HG02588 (cell line): ENCODE results near the gene ELMO1.

Experiments
- ATAC-seq: cut with Tn5 transposase; IDR thresholded peaks from one replicate; pipeline ENCODE4 v1.9.1; 2021; ENCODE audit warnings: mild to moderate bottlenecking, moderate library complexity; ENCODE audit not compliant: unreplicated experiment

Gene ELMO1

DNA sequence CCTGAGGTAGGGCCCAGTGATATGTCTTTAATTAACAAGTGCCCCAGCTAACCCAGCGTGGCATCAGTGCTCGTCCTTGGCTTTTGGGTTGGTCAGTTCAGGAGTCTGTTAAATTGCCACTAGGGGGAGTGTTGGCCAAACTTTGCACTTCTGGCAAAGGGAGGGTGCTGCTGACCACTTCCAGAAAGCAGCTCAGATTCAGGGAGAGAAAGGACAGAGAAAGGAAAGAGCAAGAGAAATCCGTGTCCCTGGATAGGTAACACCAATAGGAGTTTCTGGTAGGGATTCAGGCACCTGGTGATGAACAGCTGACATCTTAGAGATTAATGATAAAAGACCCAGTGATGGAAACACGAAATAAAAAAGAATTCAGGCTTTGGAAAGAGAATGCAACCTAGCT, 481.3 kb downstream of the ELMO1 start:
- ATAC-seq = peak; percentile 54

GRCh38 chr7:36966636-36967035, 482.0 kb downstream of the ELMO1 start:
- no peak for ATAC-seq

DNA sequence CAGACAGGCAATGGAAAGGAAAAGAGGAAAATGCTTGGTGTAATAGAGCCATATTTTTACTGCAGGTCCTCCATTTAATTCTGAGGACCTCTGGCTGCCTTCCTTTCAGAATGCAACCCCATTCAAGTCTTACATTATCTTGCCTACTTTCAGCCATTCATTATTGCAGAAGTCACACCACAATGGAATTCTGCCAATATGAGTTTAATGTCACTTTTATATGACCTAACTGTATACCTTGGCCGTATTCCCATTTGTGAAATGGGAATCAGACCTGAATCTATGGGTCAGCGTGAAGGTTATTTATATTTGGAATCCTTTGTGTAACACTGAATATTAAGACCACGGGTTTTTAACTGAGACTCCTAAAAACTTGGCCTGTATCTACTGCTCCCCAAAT, 482.6 kb downstream of the ELMO1 start:
- ATAC-seq = no peak

- ATAC-seq = no peak
Measured at GRCh38 chr7:36965625-36966024, 483.0 kb downstream of the ELMO1 start.

DNA sequence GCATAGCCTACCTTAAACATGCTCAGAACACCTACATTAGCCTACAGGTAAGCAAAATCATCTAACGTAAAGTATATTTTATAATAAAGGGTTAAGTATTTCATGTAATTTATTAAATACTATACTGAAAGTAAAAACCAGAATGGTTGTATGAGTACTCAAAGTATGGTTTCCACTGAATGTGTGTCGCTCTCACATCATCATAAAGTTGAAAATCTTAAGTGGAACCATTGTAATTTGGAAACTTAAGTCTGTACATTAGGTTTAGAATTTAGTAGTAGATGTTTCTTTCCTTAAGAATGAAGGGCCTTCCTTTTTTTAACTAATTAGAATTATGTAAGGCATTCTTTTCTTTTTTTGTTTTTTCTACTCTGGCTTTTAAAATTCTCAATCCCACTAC, 484.4 kb downstream of the ELMO1 start:
- ATAC-seq = no peak

- ATAC-seq = no peak
Measured at GRCh38 chr7:36962367-36962766, 486.3 kb downstream of the ELMO1 start.

DNA sequence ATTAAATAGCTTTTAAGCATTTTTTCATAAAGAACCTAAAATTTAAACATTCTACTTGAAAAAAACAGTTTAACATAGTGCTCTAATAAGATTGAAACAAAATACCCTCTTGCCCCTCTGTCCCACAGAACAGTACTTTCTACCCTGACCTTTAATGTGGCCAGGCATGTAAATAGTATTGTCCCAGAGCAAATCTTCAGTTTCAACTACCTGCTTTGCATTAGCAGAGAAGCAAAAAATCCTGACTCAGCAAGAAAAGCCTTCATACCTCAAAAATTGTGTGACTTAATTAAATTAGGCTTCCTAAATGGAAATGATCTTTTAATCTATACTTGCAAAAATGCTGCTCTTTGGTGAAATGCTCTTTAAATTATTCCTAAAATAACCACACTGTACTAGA, 487.0 kb downstream of the ELMO1 start:
- no peak for ATAC-seq

DNA sequence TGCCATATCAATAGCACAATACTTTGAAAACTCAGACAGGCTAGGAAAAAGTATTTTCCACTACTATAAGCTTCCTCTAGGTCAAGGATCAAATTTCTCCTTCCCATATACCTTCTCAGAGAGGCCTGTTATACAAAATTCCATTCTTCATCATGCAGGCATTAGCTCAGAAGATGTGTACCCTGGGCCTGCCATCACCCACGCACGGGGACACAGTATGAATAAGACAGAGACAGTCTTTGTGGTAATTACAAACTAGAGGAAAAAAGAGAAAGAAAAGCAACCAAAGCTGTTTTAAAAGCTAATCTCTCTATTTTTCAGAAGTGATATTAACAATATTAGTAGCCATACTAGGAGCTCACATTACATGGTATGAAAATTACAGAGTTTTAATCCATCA, 487.6 kb downstream of the ELMO1 start:
- no peak for ATAC-seq

DNA sequence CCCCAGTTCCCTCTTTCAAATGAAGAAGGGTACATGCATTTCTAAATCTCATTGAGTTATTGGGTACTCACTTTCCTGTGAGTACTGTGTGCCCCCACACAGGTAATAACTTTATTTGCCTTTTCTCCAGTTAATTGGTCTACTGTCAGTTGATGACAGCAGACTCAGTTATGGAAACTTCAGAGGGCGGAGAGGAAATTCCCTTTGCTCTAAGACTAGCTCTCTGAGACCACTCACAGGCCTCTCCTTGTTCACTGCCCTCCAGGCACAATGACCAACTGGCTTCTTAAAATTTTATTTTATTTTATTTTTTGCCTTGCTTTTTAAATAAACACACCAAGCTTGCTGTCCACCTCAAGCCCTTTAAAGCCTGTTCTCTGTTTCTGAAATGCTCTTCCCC, 488.6 kb downstream of the ELMO1 start:
- ATAC-seq = no peak

GRCh38 chr7:36958111-36958733, 490.4 kb downstream of the ELMO1 start:
- ATAC-seq = no peak

GRCh38 chr7:36957620-36958019, 491.0 kb downstream of the ELMO1 start:
- ATAC-seq = no peak

DNA sequence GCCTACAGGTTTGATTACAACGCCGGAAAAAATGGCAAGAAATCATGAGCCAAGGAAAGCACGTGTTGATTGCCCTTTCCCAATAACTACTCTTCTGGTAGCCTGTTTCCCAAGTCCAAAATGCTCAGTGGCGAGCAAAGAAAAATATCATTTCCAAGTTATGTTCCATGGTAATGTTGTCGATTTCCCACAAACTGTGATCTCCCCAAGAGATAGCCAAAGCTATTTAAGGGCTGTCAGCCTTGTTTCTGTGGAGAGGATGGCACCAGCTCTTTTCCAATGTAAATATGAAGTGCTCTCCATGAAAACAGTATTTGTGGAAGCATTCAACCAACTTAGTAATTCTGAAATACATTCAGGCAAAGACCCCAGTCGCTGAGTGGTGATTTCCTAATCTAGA, 491.9 kb downstream of the ELMO1 start:
- no peak for ATAC-seq

DNA sequence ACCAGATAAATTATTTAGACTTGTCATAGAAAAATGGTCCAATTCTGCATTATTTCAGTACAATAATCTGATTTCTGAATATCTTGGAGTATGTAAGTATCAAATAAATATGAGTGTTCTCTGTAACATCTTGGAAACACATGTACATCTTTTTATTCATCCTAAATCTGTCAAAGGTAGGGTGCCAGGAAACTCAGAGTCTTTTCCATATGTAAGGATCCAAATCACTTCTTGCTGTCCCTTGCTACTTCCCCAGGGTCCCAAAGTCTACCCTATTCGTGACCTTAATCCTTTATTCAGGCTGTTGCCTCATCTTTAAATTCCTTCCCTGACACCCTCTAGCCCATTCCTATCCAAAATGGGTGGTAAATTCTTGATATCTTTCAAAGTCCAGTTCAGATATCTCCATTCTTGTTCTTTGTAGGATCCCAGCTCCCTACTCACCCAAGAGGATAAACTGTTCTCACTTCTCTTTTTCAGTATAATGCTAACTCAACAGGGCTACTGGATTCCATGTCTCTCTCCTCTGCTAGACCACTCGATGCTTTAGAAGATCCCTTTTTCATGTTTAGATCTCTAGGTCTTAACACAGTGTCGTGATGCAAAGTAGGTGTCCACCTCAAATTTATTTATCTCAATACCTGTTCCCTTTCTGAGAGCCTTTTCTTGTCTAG, 493.1 kb downstream of the ELMO1 start:
- no peak for ATAC-seq

DNA sequence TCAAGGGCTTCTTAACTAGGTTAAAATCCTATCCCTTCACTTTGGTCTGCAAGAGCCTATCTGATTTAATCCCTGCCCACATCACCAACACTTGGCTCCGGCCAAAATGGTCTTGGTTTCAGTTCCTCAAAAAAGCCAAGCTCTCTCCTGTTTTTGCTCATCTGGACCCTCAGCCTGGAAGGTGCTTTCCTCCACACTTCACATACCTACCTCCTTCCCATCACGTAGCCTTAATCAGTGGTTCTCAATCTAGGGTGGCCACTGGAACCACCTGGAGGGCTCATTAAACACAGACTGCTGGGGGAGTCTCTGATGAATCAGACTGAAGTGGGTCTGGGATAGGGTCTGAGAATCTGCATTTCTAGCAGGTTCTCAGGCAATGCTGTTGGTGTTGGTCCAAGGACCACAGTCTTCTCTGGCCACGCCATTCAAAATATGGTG, 497.4 kb downstream of the ELMO1 start:
- peak; percentile 86 for ATAC-seq

DNA sequence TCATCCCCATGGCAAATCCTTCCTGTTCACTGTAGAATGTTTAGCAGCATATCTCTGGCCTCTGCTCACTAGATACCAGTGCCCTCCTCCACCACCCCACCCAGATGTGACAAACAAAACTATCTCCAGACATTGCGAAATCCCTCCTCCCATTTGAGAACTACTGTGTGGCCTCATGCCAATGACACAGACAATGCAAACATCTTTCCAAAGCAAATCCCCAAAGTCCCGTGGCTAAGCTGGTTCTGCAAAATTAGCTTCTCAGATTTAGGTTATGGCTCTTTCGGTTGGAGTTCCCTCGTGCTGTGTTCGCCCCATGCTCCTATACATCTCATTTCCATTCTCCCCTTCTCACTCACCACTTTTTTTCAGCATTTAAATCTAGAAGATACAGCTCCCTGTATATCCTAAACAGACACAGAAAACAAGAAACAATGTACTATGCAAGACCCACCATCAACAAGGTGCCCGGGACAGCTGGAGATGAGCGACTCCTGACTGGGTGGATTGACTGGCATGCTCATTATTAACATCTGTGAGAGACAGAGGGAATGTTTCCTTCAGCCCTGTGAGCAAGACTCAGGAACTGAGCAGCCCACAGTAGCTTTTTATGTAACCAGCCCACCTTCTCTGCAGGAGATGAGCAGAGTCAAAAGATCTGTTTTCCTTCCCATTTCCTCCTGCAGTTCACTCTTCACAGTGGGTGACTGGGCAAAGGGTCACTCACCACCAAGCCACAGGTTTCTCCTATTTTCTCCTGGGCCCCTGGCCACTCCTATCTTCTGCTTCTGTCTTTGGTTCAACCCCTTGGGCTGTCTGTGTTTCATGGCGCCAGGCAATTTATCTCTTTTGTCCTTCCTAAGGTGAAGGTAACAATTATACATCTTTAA, 498.7 kb downstream of the ELMO1 start:
- no peak for ATAC-seq

- no peak for ATAC-seq
Measured at GRCh38 chr7:36946401-36946739, 502.3 kb downstream of the ELMO1 start.

- ATAC-seq = no peak
Measured at GRCh38 chr7:36945612-36946400, 502.9 kb downstream of the ELMO1 start.

- ATAC-seq = no peak
Measured at GRCh38 chr7:36944838-36945237, 503.8 kb downstream of the ELMO1 start.

GRCh38 chr7:36943591-36944435, 504.9 kb downstream of the ELMO1 start:
- no peak for ATAC-seq

- ATAC-seq = no peak
Measured at GRCh38 chr7:36942955-36943354, 505.7 kb downstream of the ELMO1 start.
